Osteoblast (primary cell): Measurements from ENCODE around the gene PRR29. TPM values are rescaled to one million over a fixed set of nuclear protein-coding genes. Genes with fewer than 3 reads are reported as not detected.
A peak's percentile ranks its signal among the peaks of the same experiment; 100 is the strongest.
"Not testable (repeated sequence)": the region's sequence is repeated elsewhere in the genome, so short reads cannot be mapped to it uniquely, and the experiment has no call there.

Experiments
- DNase-seq: peaks from one replicate; pipeline ENCODE4 v3.0.0; 2011; ENCODE audit warnings: low spot score, mixed read lengths; ENCODE audit not compliant: insufficient read length; ENCODE audit errors: missing footprints
- H2AFZ ChIP-seq: 2 replicates; pipeline ENCODE4 v1.6.0; 2011; ENCODE audit warnings: mild to moderate bottlenecking, low read length
- H3K27ac ChIP-seq: 2 replicates; pipeline ENCODE4 v1.5.1; 2011; ENCODE audit warnings: mild to moderate bottlenecking, low read depth, low read length, moderate library complexity
- H3K27me3 ChIP-seq: 2 replicates; pipeline ENCODE4 v1.6.0; 2012; ENCODE audit warnings: mild to moderate bottlenecking, control low read depth, inconsistent platforms, low read length, moderate library complexity; ENCODE audit not compliant: insufficient read depth
- H3K36me3 ChIP-seq: 2 replicates; pipeline ENCODE4 v1.5.1; 2011; ENCODE audit warnings: mild to moderate bottlenecking, low read length, control low read depth, moderate library complexity; ENCODE audit not compliant: insufficient read depth
- H3K4me1 ChIP-seq: 2 replicates; pipeline ENCODE4 v1.5.1; 2011; ENCODE audit warnings: mild to moderate bottlenecking, low read length, control low read depth, moderate library complexity; ENCODE audit not compliant: insufficient read depth
- H3K4me2 ChIP-seq: 2 replicates; pipeline ENCODE4 v1.6.0; 2011; ENCODE audit warnings: mild to moderate bottlenecking, low read length; ENCODE audit not compliant: insufficient read depth
- H3K4me3 ChIP-seq: fragments of 200-600 bp; sonication (generic); 3 replicates; pipeline ENCODE4 v1.5.1; 2012; ENCODE audit warnings: mild to moderate bottlenecking, low read length, inconsistent platforms; ENCODE audit not compliant: insufficient read depth
- H3K79me2 ChIP-seq: 2 replicates; pipeline ENCODE4 v1.6.0; 2012; ENCODE audit warnings: mild to moderate bottlenecking, low read length, control low read depth, inconsistent platforms; ENCODE audit not compliant: insufficient read depth
- H3K9me3 ChIP-seq: 2 replicates; pipeline ENCODE4 v1.5.1; 2011; ENCODE audit warnings: low read depth, low read length, control low read depth
- H4K20me1 ChIP-seq: 2 replicates; pipeline ENCODE4 v1.6.0; 2012; ENCODE audit warnings: mild to moderate bottlenecking, low read length, control low read depth; ENCODE audit not compliant: insufficient read depth
- CTCF ChIP-seq: IDR thresholded peaks from 2 replicates; pipeline ENCODE4 v1.5.1; 2011; ENCODE audit warnings: mild to moderate bottlenecking, low read depth, low read length, moderate library complexity; ENCODE audit errors: extremely low read depth
- total RNA-seq: library from RNA; depleted of rRNA; stranded (reverse); fragments of >200 nt; gene quantifications from 2 replicates; pipeline ENCODE4 v1.2.3, GENCODE V29; 2012

The PRR29 gene
- total RNA-seq, 1 donor = 0.36 TPM

- no peak overlapping the region for H3K4me3 ChIP-seq
- H4K20me1 ChIP-seq = no peaks in the 10 kb centered on the region
- H3K27ac ChIP-seq = no peak overlapping the region
- DNase-seq = no peak
- no peak overlapping the region for H2AFZ ChIP-seq
- H3K36me3 ChIP-seq = no peaks in the 10 kb centered on the region
- no peaks in the 10 kb centered on the region for H3K9me3 ChIP-seq
- TF ChIP-seq CTCF = no peak
- H3K4me1 ChIP-seq = peaks cover 5% of the 10 kb centered on the region
- no peaks in the 10 kb centered on the region for H3K27me3 ChIP-seq
- H3K4me2 ChIP-seq = no peak overlapping the region
- H3K79me2 ChIP-seq = no peaks in the 10 kb centered on the region
Measured at GRCh38 chr17:64017381-64017980, 19.3 kb downstream of the PRR29 start.

- not testable (repeated sequence) for H4K20me1 ChIP-seq, H3K27me3 ChIP-seq, H2AFZ ChIP-seq, H3K27ac ChIP-seq, H3K36me3 ChIP-seq, H3K9me3 ChIP-seq, H3K4me1 ChIP-seq, DNase-seq, H3K4me3 ChIP-seq, H3K4me2 ChIP-seq, H3K79me2 ChIP-seq
Measured at GRCh38 chr17:64019551-64019961, 21.4 kb downstream of the PRR29 start.

GRCh38 chr17:64020056-64020766 is 22.1 kb downstream of the PRR29 start, which contains the start of gene ICAM2:
TSS of gene ICAM2 (minus strand) at chr17:64020633. CDS start at chr17:64006691, 13,942 bp downstream.
- Histone ChIP-seq H3K4me2 (peak within 1 kb of the TSS; percentile 70), H3K4me3 (peak within 1 kb of the TSS; percentile 40), H3K4me1 (peaks cover 5% of the 10 kb centered on the region), H3K27ac (no peak within 1 kb of the TSS), H3K79me2 (no peaks in the 10 kb centered on the region), H3K27me3 (no peaks in the 10 kb centered on the region), H2AFZ (peak within 1 kb of the TSS; percentile 68), H4K20me1 (no peaks in the 10 kb centered on the region), H3K36me3 (no peaks in the 10 kb centered on the region), H3K9me3 (no peaks in the 10 kb centered on the region)
- TF ChIP-seq CTCF = no peak
- DNase-seq = no peak

- Histone ChIP-seq H2AFZ (no peak overlapping the region), H3K27me3 (no peaks in the 10 kb centered on the region), H3K27ac (no peak overlapping the region), H3K79me2 (no peaks in the 10 kb centered on the region), H3K36me3 (no peaks in the 10 kb centered on the region), H3K4me2 (no peak overlapping the region), H3K4me3 (no peak overlapping the region), H4K20me1 (no peaks in the 10 kb centered on the region), H3K9me3 (no peaks in the 10 kb centered on the region), H3K4me1 (peaks cover 12% of the 10 kb centered on the region)
- DNase-seq = no peak
- TF ChIP-seq CTCF = no peak
Measured at GRCh38 chr17:64022611-64023063, 24.5 kb downstream of the PRR29 start.
